ENCODE data around the gene MC5R.

MC5R gene

DNA sequence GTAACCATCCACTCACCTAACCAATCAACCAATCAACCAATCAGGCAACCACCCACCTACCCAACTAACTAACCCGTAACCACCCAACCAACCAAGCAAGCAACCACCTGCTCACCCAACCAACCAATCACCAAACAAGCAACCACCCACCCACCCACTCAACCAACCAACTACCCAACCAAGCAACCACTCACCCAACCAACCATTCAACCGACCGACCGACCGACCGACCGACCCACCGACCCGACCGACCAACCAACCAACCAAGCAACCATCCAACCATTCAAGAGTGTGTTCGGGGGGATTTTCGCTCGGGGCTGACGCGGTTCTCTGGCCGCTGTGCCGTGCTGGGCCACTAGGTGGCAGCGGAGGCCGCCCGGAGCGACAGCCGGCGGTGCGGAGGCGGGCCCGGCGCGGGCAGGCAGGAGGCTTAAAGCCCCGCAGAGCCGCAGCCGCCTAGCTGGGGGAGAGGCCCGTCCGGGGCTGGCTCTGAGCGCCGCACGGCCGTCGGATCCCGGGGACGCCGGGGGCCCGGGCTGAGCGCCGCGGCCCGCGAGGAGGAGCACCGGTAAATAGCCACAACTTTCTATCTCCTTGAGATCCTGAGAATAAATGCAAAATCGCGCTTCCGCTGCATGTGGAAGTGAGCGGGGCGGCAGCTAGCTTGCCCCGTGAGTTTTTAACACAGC, at the start of gene MC5R:
Gene MC5R (plus strand): TSS at position 443 of the 689 bp plus-strand sequence. CDS start 1,617 bp downstream, outside the sequence.
- DNase-seq (ENCODE audit: low read depth) = peak; percentile 36

GRCh38 chr18:13775058-13775457, 48.9 kb upstream of the MC5R start:
- no peak for DNase-seq (ENCODE audit: low read depth)

GRCh38 chr18:13791181-13791580, 32.8 kb upstream of the MC5R start:
- peak; percentile 20 for DNase-seq (ENCODE audit: low read depth)

DNA sequence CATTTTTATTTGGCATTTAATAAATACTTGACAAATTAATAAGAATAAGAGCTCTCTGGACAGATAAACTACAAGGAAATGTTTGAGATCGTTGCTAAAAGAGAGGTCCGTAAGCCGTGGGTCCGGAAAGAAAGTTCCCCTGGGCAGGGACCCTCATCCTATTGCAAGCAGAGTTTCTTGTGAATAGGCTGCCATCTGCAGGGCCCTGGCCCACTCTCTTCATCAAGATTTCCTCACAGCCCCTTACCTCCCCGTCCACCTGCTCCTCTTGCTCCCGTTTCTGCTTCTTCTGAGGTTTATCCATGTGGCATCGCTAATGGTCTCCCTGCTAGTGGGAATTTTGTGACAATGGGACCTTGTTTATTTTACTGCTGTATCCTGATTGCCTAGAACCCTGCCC, 30.1 kb upstream of the MC5R start:
- DNase-seq (ENCODE audit: low read depth) = no peak

DNA sequence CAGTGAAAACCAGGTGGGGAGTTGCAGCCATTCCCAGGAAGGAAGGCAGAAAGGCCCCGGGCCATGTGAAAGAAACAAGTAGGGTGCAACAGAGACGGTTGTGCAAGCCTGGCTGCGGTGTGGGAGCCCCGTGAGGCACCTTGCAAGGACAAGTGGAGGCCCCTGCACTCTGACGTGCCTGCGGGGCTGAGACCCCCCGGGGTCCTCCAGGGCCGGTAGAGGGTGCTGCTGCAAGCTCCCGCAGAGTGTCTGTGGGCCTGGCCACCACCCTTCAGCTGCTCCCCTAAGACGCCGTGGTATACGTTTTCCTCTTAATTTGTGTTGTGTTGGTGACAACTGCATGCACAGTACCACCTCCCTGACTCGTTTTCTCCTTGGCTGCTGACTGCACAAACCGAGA, 27.4 kb upstream of the MC5R start:
- no peak for DNase-seq (ENCODE audit: low read depth)

GRCh38 chr18:13797157-13797611, 26.8 kb upstream of the MC5R start:
- DNase-seq (ENCODE audit: low read depth) = peak; percentile 29

GRCh38 chr18:13799396-13799795, 24.6 kb upstream of the MC5R start:
- no peak for DNase-seq (ENCODE audit: low read depth)

- peak; percentile 49 for DNase-seq (ENCODE audit: low read depth)
Observed at GRCh38 chr18:13800505-13801259, 23.3 kb upstream of the MC5R start.

- DNase-seq (ENCODE audit: low read depth) = no peak
Observed at GRCh38 chr18:13801260-13801601, 22.7 kb upstream of the MC5R start.

- no peak for DNase-seq (ENCODE audit: low read depth)
Observed at GRCh38 chr18:13804305-13804704, 19.6 kb upstream of the MC5R start.

DNA sequence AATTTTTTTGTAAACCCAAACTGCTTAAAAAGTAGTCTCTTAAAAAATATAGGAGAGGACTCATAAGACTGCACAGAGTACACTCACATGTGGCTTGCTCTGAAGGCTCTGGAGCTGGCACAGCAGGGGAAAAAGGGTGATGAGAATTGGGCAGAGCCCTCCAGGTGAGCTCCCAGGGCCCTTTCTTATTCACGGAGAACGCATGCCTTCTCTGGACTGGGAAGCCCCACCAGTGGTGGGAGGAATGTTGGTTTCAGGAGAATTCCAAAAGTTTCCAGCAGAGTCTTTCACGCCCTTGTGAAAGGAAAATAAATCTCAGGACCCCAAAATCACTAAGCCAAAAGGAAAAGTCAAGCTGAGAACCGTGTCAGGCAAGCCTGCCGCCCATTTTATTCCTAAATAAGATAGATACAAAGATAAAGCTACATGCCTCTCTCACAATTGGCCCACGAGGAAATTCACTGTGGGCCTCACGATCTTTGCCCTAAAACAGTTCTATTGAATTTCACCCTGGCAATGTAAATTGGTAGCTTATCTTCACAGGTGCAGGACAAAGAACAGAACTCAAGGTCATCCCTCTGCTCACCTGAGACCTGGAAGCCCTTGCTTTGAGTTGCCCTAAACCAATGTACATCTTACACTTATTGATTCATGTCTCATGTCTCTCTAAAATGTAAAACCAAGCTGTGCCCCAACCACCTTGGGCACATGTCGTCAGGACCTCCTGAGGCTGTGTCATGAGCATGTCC, 15.5 kb upstream of the MC5R start:
- DNase-seq (ENCODE audit: low read depth) = no peak

- no peak for DNase-seq (ENCODE audit: low read depth)
Observed at GRCh38 chr18:13809043-13809430, 14.9 kb upstream of the MC5R start.

GRCh38 chr18:13809531-13810255, 14.3 kb upstream of the MC5R start:
- DNase-seq (ENCODE audit: low read depth) = no peak

GRCh38 chr18:13810950-13811485, 12.9 kb upstream of the MC5R start:
- DNase-seq (ENCODE audit: low read depth) = no peak

GRCh38 chr18:13811993-13812392, 12.0 kb upstream of the MC5R start:
- no peak for DNase-seq (ENCODE audit: low read depth)

DNA sequence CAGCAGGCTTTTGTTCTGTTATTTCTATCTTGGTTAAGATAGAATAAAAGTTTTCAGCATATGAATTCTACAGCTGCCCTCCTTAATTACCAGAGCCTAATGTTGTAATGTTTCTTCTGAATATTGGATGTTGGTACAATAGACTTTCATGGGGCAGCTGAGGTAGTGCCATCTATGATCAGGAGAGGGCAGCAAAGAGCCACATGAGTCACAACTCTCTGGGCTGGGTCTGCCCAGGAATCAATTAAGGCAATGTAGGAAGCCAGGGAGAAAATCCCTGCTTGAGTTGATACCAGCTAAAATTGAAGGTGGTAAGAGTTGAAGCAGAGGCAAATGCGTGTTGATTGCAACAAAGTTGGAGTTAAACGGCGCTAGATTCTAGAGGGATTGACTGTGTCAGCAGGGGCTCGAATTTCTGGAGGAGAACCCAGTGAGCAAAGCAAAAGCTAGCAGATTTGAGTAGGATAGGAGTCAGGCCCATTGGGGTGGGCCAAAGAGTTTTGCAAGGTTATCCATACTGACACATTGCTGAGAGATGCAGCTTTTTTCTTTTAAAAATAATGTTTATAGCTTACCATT, 10.6 kb upstream of the MC5R start:
- peak; percentile 51 for DNase-seq (ENCODE audit: low read depth)

DNA sequence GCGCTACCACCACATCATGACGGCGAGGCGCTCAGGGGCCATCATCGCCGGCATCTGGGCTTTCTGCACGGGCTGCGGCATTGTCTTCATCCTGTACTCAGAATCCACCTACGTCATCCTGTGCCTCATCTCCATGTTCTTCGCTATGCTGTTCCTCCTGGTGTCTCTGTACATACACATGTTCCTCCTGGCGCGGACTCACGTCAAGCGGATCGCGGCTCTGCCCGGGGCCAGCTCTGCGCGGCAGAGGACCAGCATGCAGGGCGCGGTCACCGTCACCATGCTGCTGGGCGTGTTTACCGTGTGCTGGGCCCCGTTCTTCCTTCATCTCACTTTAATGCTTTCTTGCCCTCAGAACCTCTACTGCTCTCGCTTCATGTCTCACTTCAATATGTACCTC, 2.3 kb downstream of the MC5R start:
- DNase-seq (ENCODE audit: low read depth) = no peak

DNA sequence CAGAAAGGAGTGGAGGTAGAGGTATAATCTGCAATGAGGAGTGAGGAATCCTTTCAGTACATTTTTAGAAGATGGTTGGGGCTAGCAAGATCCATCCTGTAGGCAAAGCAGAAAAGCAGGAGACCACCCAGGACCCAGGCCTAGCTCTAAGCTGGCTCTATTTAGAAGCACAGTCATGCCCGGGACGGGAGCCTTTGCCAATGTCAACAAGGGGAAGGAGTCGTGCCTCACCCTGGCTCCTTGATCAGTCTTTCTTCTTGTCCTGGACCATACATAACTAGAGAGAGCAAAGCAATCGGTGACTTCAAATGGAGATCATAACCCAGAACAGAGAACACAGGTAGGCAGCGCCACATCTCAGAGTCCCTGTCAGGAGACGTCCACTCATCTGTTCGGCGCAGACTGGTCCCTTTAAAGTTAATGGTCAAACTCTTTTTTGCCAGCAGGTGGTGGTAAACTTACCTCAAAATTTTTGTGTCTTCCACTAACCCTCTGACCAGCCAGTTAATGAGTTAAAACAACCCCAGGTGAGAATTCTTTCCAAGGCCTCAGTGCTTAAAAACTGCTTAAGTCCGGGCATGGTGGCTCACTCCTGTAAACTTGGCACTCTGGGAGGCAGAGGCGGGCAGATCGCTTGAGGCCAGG, 8.0 kb downstream of the MC5R start:
- no peak for DNase-seq (ENCODE audit: low read depth)

GRCh38 chr18:13834496-13835015, 10.6 kb downstream of the MC5R start:
- DNase-seq (ENCODE audit: low read depth) = no peak

DNA sequence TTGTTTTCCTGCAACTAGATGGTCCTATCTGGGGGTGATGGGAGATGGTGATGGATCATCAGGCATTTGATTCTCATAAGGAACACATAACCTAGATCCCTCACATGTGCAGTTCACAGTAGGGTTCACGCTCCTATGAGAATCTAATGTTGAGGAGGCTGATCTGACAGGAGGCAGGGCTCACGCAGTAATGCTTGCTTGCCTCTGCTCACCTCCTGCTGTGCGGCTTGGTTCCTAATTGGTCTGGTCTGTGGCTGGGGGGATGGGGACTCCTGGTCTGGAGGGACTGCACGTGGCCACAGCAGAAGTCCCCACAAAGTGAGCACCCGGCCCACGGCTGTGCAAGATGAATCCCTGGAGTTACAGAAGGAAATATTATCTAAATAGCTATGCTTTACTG, 11.3 kb downstream of the MC5R start:
- no peak for DNase-seq (ENCODE audit: low read depth)

DNA sequence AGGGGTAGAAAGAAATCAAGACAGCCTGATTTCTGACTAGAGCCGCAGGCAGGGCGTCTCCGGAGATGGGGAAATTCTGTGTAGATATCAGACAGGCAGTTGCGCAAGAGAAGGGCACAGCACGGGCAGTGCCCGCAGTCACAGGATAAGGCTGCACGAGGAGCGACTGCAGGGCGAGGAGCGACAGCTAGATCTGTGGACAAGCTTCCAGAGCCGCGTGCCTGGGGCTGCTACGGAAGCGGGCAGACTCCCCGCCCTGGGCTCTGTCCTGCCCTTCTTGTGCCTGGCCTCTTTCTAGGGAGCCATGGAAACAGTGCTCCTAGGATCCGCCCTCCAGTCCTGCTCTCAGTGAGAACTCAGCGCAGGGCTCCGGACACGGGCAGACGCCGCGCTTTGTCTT, 12.6 kb downstream of the MC5R start:
- DNase-seq (ENCODE audit: low read depth) = no peak
